Middle frontal gyrus (tissue), 1 donor: Measurements from ENCODE around the gene SMAP2.

Experiments used
- DNase-seq: peaks from one replicate; pipeline ENCODE4 v3.0.0-alpha.2; 2015; ENCODE audit warnings: low spot score; ENCODE audit errors: extremely low spot score

SMAP2 gene

GRCh38 chr1:40416709-40417108, 43.2 kb downstream of the SMAP2 start:
- DNase-seq, result no peak

GRCh38 chr1:40421431-40422384, 48.2 kb downstream of the SMAP2 start:
- no peak for DNase-seq

GRCh38 chr1:40422630-40423263, 49.2 kb downstream of the SMAP2 start:
- no peak for DNase-seq

- no peak for DNase-seq
Observed at GRCh38 chr1:40423264-40423642, 49.7 kb downstream of the SMAP2 start.

GRCh38 chr1:40423951-40424618, 50.6 kb downstream of the SMAP2 start:
- DNase-seq, result no peak

- no peak for DNase-seq
Observed at GRCh38 chr1:40425198-40425597, 51.7 kb downstream of the SMAP2 start.

GRCh38 chr1:40431385-40431784, 57.9 kb downstream of the SMAP2 start:
- DNase-seq, result no peak

GRCh38 chr1:40432644-40433390, 59.3 kb downstream of the SMAP2 start:
- no peak for DNase-seq

- DNase-seq, result no peak
Observed at GRCh38 chr1:40435471-40435870, 61.9 kb downstream of the SMAP2 start.

GRCh38 chr1:40435876-40436275, 62.3 kb downstream of the SMAP2 start:
- no peak for DNase-seq

- no peak for DNase-seq
Observed at GRCh38 chr1:40438391-40439015, 65.0 kb downstream of the SMAP2 start.

GRCh38 chr1:40439247-40439646, 65.7 kb downstream of the SMAP2 start:
- DNase-seq, result no peak

- peak; percentile 86 for DNase-seq
Observed at GRCh38 chr1:40449684-40450494, 76.4 kb downstream of the SMAP2 start, which contains the start of gene ZFP69B. Gene ZFP69B (plus strand): TSS chr1:40450476. CDS start chr1:40450962, 486 bp downstream.

- no peak for DNase-seq
Observed at GRCh38 chr1:40450495-40451237, 77.1 kb downstream of the SMAP2 start.

- DNase-seq, result no peak
Observed at GRCh38 chr1:40451238-40451585, 77.7 kb downstream of the SMAP2 start.

GRCh38 chr1:40454873-40455272, 81.3 kb downstream of the SMAP2 start:
- no peak for DNase-seq

GRCh38 chr1:40462956-40463590, 89.5 kb downstream of the SMAP2 start:
- no peak for DNase-seq

- DNase-seq, result no peak
Observed at GRCh38 chr1:40469327-40469726, 95.8 kb downstream of the SMAP2 start.
